Sigmoid colon (tissue), 7 donors: ENCODE data around the gene ABHD2. TPM values are rescaled to one million over a fixed set of nuclear protein-coding genes. Genes with fewer than 3 reads are reported as not detected.
A peak's percentile ranks its signal among the peaks of the same experiment; 100 is the strongest.

Experiments used
- DNase-seq: peaks from one replicate; pipeline ENCODE4 v3.0.0-alpha.2; 2019
- H3K27ac ChIP-seq, 4 donors: fragments of 200-600 bp; sonication (generic); one replicate each; pipeline ENCODE4 v1.5.1; 2016 to 2019; ENCODE audit warnings: mild to moderate bottlenecking in 1 of 4
- H3K27me3 ChIP-seq, 3 donors: fragments of 200-600 bp; sonication (generic); one replicate each; pipeline ENCODE4 v1.5.1; 2019; ENCODE audit warnings: mild to moderate bottlenecking in 1 of 3
- H3K36me3 ChIP-seq, 4 donors: fragments of 200-600 bp; sonication (generic); one replicate each; pipeline ENCODE4 v1.5.1; 2016 to 2019
- H3K4me1 ChIP-seq, 4 donors: fragments of 200-600 bp; sonication (generic); one replicate each; pipeline ENCODE4 v1.5.1; 2017 to 2019
- H3K4me3 ChIP-seq, 4 donors: fragments of 200-600 bp; sonication (generic); one replicate each; pipeline ENCODE4 v1.5.1; 2017 to 2019; ENCODE audit warnings: mild to moderate bottlenecking in 2 of 4, moderate library complexity in 1 of 4
- H3K9me3 ChIP-seq, 4 donors: fragments of 200-600 bp in 3 of 4; sonication (generic) in 3 of 4; one replicate each; pipeline versions ENCODE4 v1.5.1 to v1.6.1; 2013 to 2019
- EP300 ChIP-seq, 4 donors: sonication (generic); formaldehyde crosslinking; IDR thresholded peaks; one replicate each; pipeline ENCODE4 v1.6.1; 2017; ENCODE audit warnings: antibody characterized with exemption in 4 of 4
- POLR2A ChIP-seq, 2 donors: fragments of 450-650 bp; IDR thresholded peaks; one replicate each; pipeline ENCODE4 v1.6.1; 2016; ENCODE audit warnings: antibody characterized with exemption in 2 of 2, mild to moderate bottlenecking in 2 of 2, moderate library complexity in 2 of 2
- POLR2AphosphoS5 ChIP-seq, 4 donors: sonication (generic); formaldehyde crosslinking; IDR thresholded peaks; one replicate each; pipeline ENCODE4 v1.6.1; 2017; ENCODE audit warnings: antibody characterized with exemption in 4 of 4
- WGBS, 2 donors: extraction: QIAGEN DNeasy Blood & Tissue Kit; methylation state at CpG; one replicate each; pipeline ENCODE4 v1.1.7; 2013; 5-methylcytosine and 5-hydroxymethylcytosine counted together
- intact Hi-C: fragments of 100-400 bp; cut with DNase I; formaldehyde crosslinking; loops from one replicate; pipeline ENCODE4 v1.15.1; 2023
- polyA plus RNA-seq, 3 donors: library from polyadenylated mRNA; stranded (reverse); fragments of 200-250 nt; gene quantifications; one replicate each; pipeline ENCODE4 v1.2.3, GENCODE V29; 2013
- total RNA-seq, 4 donors: library from RNA; depleted of rRNA; stranded (reverse); fragments of >200 nt; gene quantifications; one replicate each; pipeline ENCODE4 v1.1.0, GENCODE V29; 2016
- TF ChIP-seq, protein P1 (sequence below), 4 experiments: fragments of 450-650 bp in 3 of 4; fragments of 200-600 bp in 1 of 4; IDR thresholded peaks; one replicate each; pipeline ENCODE4 v1.5.1; 2016 to 2019; ENCODE audit warnings: antibody characterized with exemption in 4 of 4, mild to moderate bottlenecking in 3 of 4, moderate library complexity in 2 of 4
- donor health status: healthy with polysubstance abuse.
- donor health status: Bipolar disorder and iron deficiency.
- donor health status: healthy.

ABHD2 gene
- total and polyA plus RNA-seq, 7 donors: 1.8 to 81.5 (median 32.9) TPM

DNA sequence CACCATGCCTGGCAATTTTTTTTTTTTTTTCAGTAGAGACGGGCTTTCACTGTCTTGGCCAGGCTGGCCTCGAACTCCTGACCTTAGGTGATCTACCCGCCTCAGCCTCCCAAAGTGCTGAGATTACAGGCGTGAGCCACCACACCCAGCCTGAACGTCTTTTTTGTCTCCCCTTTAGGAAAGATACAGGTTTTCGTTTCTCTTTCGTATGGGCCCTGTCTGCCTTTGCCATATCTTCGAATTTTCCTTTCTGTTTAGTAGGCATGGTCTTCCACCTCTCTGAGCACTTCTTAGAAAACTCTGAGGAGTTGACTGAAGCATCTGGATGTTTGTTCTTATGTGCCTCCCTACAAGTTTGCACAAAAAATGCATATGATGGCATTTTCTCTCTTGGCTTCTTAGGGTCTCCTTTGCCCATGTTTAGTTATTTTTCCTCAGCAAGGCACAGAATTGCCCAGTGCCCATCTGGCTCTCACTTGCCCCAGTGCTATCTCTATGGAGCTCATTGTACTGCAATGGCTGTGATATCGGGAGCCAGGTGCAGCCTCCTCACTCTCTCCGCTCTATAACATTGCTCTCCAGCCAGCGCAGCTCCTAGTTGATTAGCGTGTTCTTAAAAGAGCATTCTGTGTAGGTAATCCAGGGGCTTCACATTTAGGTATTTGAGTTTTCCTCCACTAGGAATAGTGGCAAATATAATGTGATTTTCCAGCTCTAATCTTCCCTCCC lies 48.0 kb downstream of the ABHD2 start:
- TF ChIP-seq POLR2AphosphoS5 (IDR thresholded peaks at IDR 0.05) (no peak), EP300 (IDR thresholded peaks at IDR 0.05) (no peak), POLR2A (IDR thresholded peaks at IDR 0.05) (no peak)
- TF ChIP-seq, protein P1, sequence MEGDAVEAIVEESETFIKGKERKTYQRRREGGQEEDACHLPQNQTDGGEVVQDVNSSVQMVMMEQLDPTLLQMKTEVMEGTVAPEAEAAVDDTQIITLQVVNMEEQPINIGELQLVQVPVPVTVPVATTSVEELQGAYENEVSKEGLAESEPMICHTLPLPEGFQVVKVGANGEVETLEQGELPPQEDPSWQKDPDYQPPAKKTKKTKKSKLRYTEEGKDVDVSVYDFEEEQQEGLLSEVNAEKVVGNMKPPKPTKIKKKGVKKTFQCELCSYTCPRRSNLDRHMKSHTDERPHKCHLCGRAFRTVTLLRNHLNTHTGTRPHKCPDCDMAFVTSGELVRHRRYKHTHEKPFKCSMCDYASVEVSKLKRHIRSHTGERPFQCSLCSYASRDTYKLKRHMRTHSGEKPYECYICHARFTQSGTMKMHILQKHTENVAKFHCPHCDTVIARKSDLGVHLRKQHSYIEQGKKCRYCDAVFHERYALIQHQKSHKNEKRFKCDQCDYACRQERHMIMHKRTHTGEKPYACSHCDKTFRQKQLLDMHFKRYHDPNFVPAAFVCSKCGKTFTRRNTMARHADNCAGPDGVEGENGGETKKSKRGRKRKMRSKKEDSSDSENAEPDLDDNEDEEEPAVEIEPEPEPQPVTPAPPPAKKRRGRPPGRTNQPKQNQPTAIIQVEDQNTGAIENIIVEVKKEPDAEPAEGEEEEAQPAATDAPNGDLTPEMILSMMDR (IDR thresholded peaks at IDR 0.05): no peak
- intact Hi-C loops: no loop called here

GRCh38 chr15:89136818-89137772 lies 48.8 kb downstream of the ABHD2 start:
- intact Hi-C loops: no loop called here
- H3K27me3 ChIP-seq: no peaks in the 10 kb centered on the region
- peak; percentile 77 for DNase-seq
- peaks cover 0 to 75% (median 45%) of the 10 kb centered on the region in 4 donors for H3K4me1 ChIP-seq
- peaks cover 0 to 35% (median 0%) of the 10 kb centered on the region in 4 donors for H3K36me3 ChIP-seq
- H3K27ac ChIP-seq: peak overlapping the region; percentile 64 to 72 (median 68)
- no peak overlapping the region for H3K4me3 ChIP-seq
- 40 to 61% methylated on average over 11 of the region's 11 CpGs for whole genome bisulfite sequencing, 2 donors
- no peaks in the 10 kb centered on the region for H3K9me3 ChIP-seq
- TF ChIP-seq, protein P1 (IDR thresholded peaks at IDR 0.05): no peak
- TF ChIP-seq POLR2AphosphoS5 (IDR thresholded peaks at IDR 0.05) (peak; percentile 39 to 88 (median 80)), EP300 (IDR thresholded peaks at IDR 0.05) (peak in 3 of 4 donors; percentile 91 to 94 (median 93))

More for the DNA sequence above, 48.0 kb downstream of the ABHD2 start:
- DNase-seq: no peak
- H3K27me3 ChIP-seq: no peaks in the 10 kb centered on the region
- peaks cover 0 to 76% (median 45%) of the 10 kb centered on the region in 4 donors for H3K4me1 ChIP-seq
- WGBS, 2 donors: 88 to 94% methylated on average over 12 of the region's 12 CpGs
- no peak overlapping the region for H3K4me3 ChIP-seq
- H3K36me3 ChIP-seq: peaks cover 0 to 31% (median 0%) of the 10 kb centered on the region in 4 donors
- peak overlapping the region; percentile 64 to 72 (median 68) for H3K27ac ChIP-seq
- no peaks in the 10 kb centered on the region for H3K9me3 ChIP-seq

GRCh38 chr15:89137926-89138325 lies 49.7 kb downstream of the ABHD2 start:
- H3K36me3 ChIP-seq: peaks cover 0 to 40% (median 0%) of the 10 kb centered on the region in 4 donors
- no peaks in the 10 kb centered on the region for H3K27me3 ChIP-seq
- TF ChIP-seq POLR2AphosphoS5 (IDR thresholded peaks at IDR 0.05) (no peak), EP300 (IDR thresholded peaks at IDR 0.05) (no peak), POLR2A (IDR thresholded peaks at IDR 0.05) (no peak)
- TF ChIP-seq, protein P1 (IDR thresholded peaks at IDR 0.05): no peak
- peaks cover 0 to 74% (median 45%) of the 10 kb centered on the region in 4 donors for H3K4me1 ChIP-seq
- 84 to 85% methylated on average over 3 of the region's 3 CpGs for WGBS, 2 donors
- DNase-seq: no peak
- no peaks in the 10 kb centered on the region for H3K9me3 ChIP-seq
- intact Hi-C loops: no loop called here
- H3K27ac ChIP-seq: peak overlapping the region; percentile 64 to 72 (median 68)
- H3K4me3 ChIP-seq: no peak overlapping the region

DNA sequence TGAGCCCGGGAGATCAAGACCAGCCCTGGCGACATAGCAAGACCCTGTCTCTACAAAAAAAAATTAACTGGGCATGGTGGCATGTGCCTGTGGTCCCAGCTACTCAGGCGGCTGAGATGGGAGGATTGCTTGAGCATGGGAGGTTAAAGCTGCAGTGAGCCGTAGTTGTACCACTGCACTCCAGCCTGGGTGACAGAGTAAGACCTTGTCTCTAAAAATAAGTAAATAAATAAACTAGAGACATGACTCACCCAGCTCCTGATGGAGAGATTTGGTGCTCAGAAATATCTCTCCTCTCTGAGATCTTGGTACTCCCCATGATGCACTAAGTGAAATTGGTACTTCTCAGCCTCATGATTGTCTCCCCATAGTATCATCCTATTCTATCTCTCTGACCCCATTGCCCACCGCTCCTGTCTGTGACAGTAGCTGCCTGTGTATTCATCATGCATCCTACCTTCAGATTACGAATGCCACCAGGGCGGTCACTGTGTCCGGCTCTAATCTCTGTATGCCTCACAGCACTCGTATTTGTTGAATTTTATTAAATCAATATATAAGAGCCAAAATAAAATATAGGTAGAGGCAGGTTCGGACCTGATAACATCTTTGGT lies 50.9 kb downstream of the ABHD2 start:
- H3K4me3 ChIP-seq: no peak overlapping the region
- no peaks in the 10 kb centered on the region for H3K27me3 ChIP-seq
- H3K27ac ChIP-seq: peak overlapping the region in 3 of 4 donors; percentile 64 to 72 (median 67)
- intact Hi-C loops: no loop called here
- peaks cover 0 to 42% (median 0%) of the 10 kb centered on the region in 4 donors for H3K36me3 ChIP-seq
- TF ChIP-seq POLR2AphosphoS5 (IDR thresholded peaks at IDR 0.05): no peak
- TF ChIP-seq, protein P1 (IDR thresholded peaks at IDR 0.05): no peak
- TF ChIP-seq EP300 (IDR thresholded peaks at IDR 0.05): no peak
- TF ChIP-seq POLR2A (IDR thresholded peaks at IDR 0.05): no peak
- H3K9me3 ChIP-seq: no peaks in the 10 kb centered on the region
- DNase-seq: no peak
- WGBS, 2 donors: 94% methylated on average over 10 of the region's 10 CpGs
- peaks cover 0 to 79% (median 50%) of the 10 kb centered on the region in 4 donors for H3K4me1 ChIP-seq
